Activated B cell treated with CpG ODN at 0.5 μM for 24 hours (primary cell): ENCODE data around the gene BAK1. TPM values are rescaled to one million over a fixed set of nuclear protein-coding genes. Genes with fewer than 3 reads are reported as not detected.

Experiments used
- ATAC-seq: fragments of 200-7000 bp; cut with Tn5 transposase; one replicate; pipeline ENCODE4 v1.10.0; 2021; ENCODE audit warnings: low read depth, mild to moderate bottlenecking, moderate library complexity
- CTCF ChIA-PET: fragments of 350-600 bp; sonication (Branson Sonifier 250); formaldehyde crosslinking; loops from one replicate; lab custom pipeline; 2021; ENCODE audit warnings: antibody characterized with exemption; lab: Charles Lee
- POLR2A ChIA-PET: fragments of 350-600 bp; sonication (Branson Sonifier 250); formaldehyde crosslinking; loops from one replicate; lab custom pipeline; 2021; ENCODE audit warnings: antibody characterized with exemption; lab: Charles Lee
- DNase-seq: peaks from one replicate; pipeline ENCODE4 v3.0.0; 2022
- H3K27ac Mint-ChIP-seq: one replicate; pipeline ENCODE4 v1.8.0; 2020; ENCODE audit warnings: mixed read lengths
- H3K27me3 Mint-ChIP-seq: one replicate; pipeline ENCODE4 v1.8.0; 2021; ENCODE audit warnings: mixed read lengths
- H3K36me3 Mint-ChIP-seq: one replicate; pipeline ENCODE4 v1.8.0; 2021; ENCODE audit warnings: low read depth, mixed read lengths
- H3K4me1 Mint-ChIP-seq: one replicate; pipeline ENCODE4 v1.8.0; 2021; ENCODE audit warnings: mixed read lengths
- H3K4me3 Mint-ChIP-seq: one replicate; pipeline ENCODE4 v1.8.0; 2020; ENCODE audit warnings: mild to moderate bottlenecking, mixed read lengths
- H3K9me3 Mint-ChIP-seq: one replicate; pipeline ENCODE4 v1.8.0; 2020; ENCODE audit warnings: mixed read lengths
- CTCF ChIP-seq: fragments of 200-600 bp; IDR thresholded peaks from one replicate; pipeline ENCODE4 v1.8.0; 2022; ENCODE audit warnings: antibody characterized with exemption, mild to moderate bottlenecking
- intact Hi-C: fragments of 100-400 bp; cut with micrococcal nuclease; formaldehyde crosslinking; loops from one replicate; pipeline ENCODE4 v1.15.1; 2024
- total RNA-seq: library from RNA; stranded (reverse); gene quantifications from 2 replicates; pipeline ENCODE4 v1.2.3, GENCODE V29; 2022

Gene BAK1
- total RNA-seq, 1 donor from 2014 or later: 29.5 TPM

- H3K4me3 Mint-ChIP-seq: no peak overlapping the region
- POLR2A ChIA-PET: no interaction called here
- CTCF ChIA-PET: interaction anchor here (0.6 kb wide), 1 partner anchor 104 kb away, joined by 5 read pairs; no protein-coding TSS in a partner anchor
- ATAC-seq (no peak), DNase-seq (no peak)
- peaks cover 6% of the 10 kb centered on the region for H3K27me3 Mint-ChIP-seq
- TF ChIP-seq CTCF: no peak
- intact Hi-C loops: no loop called here
- H3K9me3 Mint-ChIP-seq: no peaks in the 10 kb centered on the region
- H3K4me1 Mint-ChIP-seq: peaks cover 8% of the 10 kb centered on the region
- no peak overlapping the region for H3K27ac Mint-ChIP-seq
- no peaks in the 10 kb centered on the region for H3K36me3 Mint-ChIP-seq
Measured at GRCh38 chr6:33552252-33552651, 27.8 kb downstream of the BAK1 start.

- Mint-ChIP-seq H3K9me3 (no peaks in the 10 kb centered on the region), H3K27ac (no peak overlapping the region), H3K27me3 (peaks cover 6% of the 10 kb centered on the region), H3K4me1 (peaks cover 8% of the 10 kb centered on the region), H3K4me3 (no peak overlapping the region), H3K36me3 (no peaks in the 10 kb centered on the region)
- no peak for TF ChIP-seq CTCF
- DNase-seq: no peak
- ChIA-PET CTCF (interaction anchor here (0.6 kb wide), 1 partner anchor 16 kb away, joined by 3 read pairs; no protein-coding TSS in a partner anchor), POLR2A (no interaction called here)
- ATAC-seq: no peak
- intact Hi-C loops: no loop called here
Measured at GRCh38 chr6:33551538-33551937, 28.5 kb downstream of the BAK1 start.

GRCh38 chr6:33549896-33550295 lies 30.2 kb downstream of the BAK1 start:
- DNase-seq (no peak), ATAC-seq (no peak)
- ChIA-PET POLR2A (no interaction called here), CTCF (no interaction called here)
- Mint-ChIP-seq H3K27ac (no peak overlapping the region), H3K4me1 (peaks cover 8% of the 10 kb centered on the region), H3K9me3 (no peaks in the 10 kb centered on the region), H3K36me3 (no peaks in the 10 kb centered on the region), H3K27me3 (peaks cover 6% of the 10 kb centered on the region), H3K4me3 (no peak overlapping the region)
- intact Hi-C loops: loop anchor here (2.0 kb wide), 1 partner anchor 21 kb away; no protein-coding TSS in a partner anchor
- TF ChIP-seq CTCF: no peak

- no peak for TF ChIP-seq CTCF
- ChIA-PET CTCF (no interaction called here), POLR2A (no interaction called here)
- DNase-seq (no peak), ATAC-seq (no peak)
- Mint-ChIP-seq H3K9me3 (no peaks in the 10 kb centered on the region), H3K27me3 (peaks cover 6% of the 10 kb centered on the region), H3K36me3 (no peaks in the 10 kb centered on the region), H3K4me3 (no peak overlapping the region), H3K4me1 (peaks cover 8% of the 10 kb centered on the region), H3K27ac (no peak overlapping the region)
- intact Hi-C loops: loop anchor here (2.0 kb wide), 1 partner anchor 20 kb away; no protein-coding TSS in a partner anchor
Measured at GRCh38 chr6:33549196-33549595, 30.9 kb downstream of the BAK1 start.

- H3K27me3 Mint-ChIP-seq: peaks cover 6% of the 10 kb centered on the region
- H3K4me1 Mint-ChIP-seq: peaks cover 8% of the 10 kb centered on the region
- no peak for TF ChIP-seq CTCF
- no peak for DNase-seq
- H3K9me3 Mint-ChIP-seq: no peaks in the 10 kb centered on the region
- no peak overlapping the region for H3K27ac Mint-ChIP-seq
- no peak for ATAC-seq
- H3K4me3 Mint-ChIP-seq: no peak overlapping the region
- ChIA-PET POLR2A (interaction anchor here (0.6 to 1.3 kb wide), 3 partner anchors 9 to 1275 kb away, joined by 3 to 8 read pairs (median 4); no protein-coding TSS in a partner anchor), CTCF (interaction anchor here (0.9 kb wide), 1 partner anchor 39 kb away, joined by 3 read pairs; no protein-coding TSS in a partner anchor)
- intact Hi-C loops: no loop called here
- no peaks in the 10 kb centered on the region for H3K36me3 Mint-ChIP-seq
Measured at GRCh38 chr6:33547499-33547898, 32.6 kb downstream of the BAK1 start.
